Fibroblast of the aortic adventitia (primary cell): ENCODE data around the gene SAE1. TPM values are rescaled to one million over a fixed set of nuclear protein-coding genes. Genes with fewer than 3 reads are reported as not detected.

Source experiments
- DNase-seq: peaks from one replicate; pipeline ENCODE4 v3.0.0-alpha.2; 2010; ENCODE audit warnings: low read depth
- H3K4me3 ChIP-seq: 2 replicates; pipeline ENCODE4 v1.5.1; 2011; ENCODE audit warnings: low read depth, mild to moderate bottlenecking, control low read depth, low read length, moderate library complexity
- total RNA-seq: library from RNA; depleted of rRNA; stranded (reverse); fragments of >200 nt; gene quantifications from 2 replicates; pipeline ENCODE4 v1.2.3, GENCODE V29; 2012; ENCODE audit warnings: low replicate concordance
- TF ChIP-seq, protein P1 (sequence below): IDR thresholded peaks from 2 replicates; pipeline ENCODE4 v1.5.1; 2011; ENCODE audit warnings: mild to moderate bottlenecking, low read length, control low read depth, inconsistent platforms; ENCODE audit not compliant: insufficient read depth

SAE1 gene
- total RNA-seq, 1 donor: 140 TPM

DNA sequence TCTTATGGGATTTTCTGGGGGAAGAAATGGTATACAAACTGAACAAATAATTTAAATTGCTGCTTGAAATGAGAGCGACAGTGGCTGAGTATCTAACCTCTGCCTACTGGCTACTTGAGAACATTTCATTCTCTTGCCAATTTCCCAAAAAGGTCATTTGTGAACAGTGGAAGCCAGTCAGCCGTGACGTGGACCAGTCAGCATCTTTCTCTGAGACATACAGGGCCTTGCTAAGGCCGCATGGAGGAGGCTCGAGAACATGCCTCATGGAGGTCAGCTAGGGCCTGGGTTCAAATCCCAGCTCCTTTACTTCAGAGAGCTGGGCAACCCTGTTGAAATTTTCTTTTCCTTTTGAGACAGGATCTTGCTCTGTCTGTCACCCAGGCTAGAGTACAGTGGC, 37.4 kb upstream of the SAE1 start:
- TF ChIP-seq, protein P1, sequence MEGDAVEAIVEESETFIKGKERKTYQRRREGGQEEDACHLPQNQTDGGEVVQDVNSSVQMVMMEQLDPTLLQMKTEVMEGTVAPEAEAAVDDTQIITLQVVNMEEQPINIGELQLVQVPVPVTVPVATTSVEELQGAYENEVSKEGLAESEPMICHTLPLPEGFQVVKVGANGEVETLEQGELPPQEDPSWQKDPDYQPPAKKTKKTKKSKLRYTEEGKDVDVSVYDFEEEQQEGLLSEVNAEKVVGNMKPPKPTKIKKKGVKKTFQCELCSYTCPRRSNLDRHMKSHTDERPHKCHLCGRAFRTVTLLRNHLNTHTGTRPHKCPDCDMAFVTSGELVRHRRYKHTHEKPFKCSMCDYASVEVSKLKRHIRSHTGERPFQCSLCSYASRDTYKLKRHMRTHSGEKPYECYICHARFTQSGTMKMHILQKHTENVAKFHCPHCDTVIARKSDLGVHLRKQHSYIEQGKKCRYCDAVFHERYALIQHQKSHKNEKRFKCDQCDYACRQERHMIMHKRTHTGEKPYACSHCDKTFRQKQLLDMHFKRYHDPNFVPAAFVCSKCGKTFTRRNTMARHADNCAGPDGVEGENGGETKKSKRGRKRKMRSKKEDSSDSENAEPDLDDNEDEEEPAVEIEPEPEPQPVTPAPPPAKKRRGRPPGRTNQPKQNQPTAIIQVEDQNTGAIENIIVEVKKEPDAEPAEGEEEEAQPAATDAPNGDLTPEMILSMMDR: no peak
- DNase-seq: no peak
- no peak overlapping the region for H3K4me3 ChIP-seq

DNA sequence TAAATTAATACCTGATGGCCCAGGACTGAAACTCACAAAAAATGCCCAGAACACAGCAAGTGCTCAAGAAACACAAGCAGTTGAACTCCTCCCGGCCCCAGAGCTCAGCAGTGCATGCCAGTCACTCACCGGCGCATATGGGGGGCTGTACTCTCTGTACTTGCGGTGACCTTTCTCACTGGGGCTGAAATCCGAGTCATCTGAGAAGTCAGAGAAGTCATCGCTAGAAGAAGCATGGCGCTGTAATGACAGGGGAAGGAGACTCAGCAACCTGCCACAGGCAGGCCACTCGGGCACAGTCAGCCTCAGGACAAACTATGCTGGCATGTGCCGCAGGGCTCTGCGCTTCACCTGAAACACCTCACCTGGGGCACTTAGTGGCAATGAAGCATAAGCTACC, 36.8 kb upstream of the SAE1 start:
- TF ChIP-seq, protein P1: no peak
- H3K4me3 ChIP-seq: no peak overlapping the region
- DNase-seq: no peak

DNA sequence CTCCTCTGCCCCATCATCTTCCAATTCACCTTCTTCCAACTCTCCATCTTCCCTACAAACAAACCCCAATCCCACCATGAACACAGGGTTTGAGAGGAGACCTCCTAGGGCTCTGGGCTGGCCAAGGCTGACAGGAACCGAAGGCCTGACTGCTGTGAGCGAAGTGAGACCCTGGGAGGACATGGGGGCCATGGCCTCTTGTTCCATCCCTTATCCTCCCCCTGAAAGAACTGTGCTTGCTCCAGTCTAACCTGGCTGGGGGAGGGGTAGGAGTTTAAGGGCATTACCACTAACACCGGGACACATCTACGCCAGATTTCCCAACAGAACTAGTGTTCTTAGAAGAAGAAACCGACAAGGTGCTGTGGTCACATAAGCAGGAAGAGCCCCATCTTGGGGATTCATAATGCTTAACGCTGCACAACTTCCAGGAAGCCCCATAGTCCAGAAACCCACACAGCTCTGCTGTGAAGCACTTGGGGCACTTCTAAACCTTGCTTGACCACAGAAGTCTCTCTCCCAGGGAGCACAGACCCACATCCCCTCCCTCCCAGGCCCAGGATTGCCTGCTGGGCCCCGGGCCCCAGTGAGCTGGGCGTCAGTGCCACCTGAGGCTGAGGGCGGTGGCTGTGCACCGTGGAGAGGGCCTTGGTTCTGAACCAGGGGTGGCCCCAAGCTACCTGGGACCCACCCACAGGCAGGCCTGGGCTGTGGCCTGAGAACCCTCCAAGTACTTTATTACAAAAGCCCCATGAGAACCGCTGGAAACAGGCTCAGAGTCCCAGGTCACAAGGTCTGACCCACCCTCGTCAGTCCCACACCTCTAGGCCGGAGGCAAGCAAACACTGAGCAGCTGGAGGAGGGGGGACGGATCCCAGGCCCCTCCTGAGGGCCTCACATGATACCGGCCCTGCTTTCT, 35.8 kb upstream of the SAE1 start:
- TF ChIP-seq, protein P1: no peak
- DNase-seq: no peak
- no peak overlapping the region for H3K4me3 ChIP-seq

DNA sequence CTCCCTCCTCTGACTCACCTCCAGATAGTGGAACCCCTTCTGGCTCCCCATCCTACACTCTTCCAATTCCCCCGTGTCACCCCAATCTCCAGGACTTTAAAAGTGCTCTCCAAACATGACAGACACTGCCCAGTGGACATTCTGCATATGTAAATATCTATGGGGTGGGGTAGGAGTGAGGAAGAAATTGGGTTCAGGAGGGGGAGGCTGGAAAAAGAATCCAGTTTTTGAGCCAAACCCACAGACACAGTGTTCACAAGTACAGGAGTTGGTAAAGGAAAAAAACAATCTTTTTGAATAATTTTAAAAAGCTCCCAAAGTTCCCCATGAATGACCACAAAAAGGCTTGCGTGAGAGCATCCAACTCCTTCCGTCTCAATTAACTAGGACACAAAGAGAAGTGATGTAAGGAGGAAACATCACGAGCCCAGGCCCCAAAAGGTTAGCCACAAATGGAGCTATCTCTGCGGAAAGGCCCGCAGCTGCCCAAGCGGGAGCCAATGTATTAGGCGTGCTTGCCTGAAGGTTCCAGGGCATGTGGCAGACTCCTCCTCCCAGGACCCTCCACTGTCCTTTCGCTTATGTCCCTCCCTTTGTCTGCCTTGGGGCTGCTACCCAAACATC, 35.0 kb upstream of the SAE1 start:
- TF ChIP-seq, protein P1: no peak
- peak; percentile 76 for DNase-seq
- H3K4me3 ChIP-seq: no peak overlapping the region

DNA sequence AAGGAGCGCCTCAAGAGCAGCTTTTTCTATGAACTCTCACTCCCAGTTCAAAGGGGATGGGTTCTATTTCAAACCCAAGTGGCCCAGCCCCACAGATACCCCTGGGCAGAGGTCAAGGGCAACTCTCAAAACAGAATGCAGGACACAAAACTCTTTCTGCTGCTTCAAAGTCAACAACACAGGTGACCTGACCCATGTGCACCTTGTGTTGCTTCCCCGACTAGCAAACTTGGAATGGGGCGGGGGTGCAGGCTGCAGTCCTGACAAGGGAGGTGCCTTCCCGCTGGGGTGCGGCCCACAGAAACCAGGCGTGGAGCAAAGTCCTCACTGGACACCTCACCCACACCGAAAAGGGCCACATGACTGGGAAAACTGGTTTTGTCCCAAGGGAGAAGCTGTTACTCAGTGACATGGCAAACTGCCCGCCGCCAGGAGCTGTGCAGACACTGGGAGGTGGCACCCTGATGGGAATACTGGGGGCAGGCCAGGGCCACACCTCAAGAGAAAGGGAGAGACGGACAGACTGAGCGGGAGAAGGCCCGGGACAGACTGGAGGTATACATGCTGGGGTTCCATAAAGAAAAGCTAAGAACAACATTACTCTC, 34.4 kb upstream of the SAE1 start:
- no peak for DNase-seq
- H3K4me3 ChIP-seq: no peak overlapping the region
- TF ChIP-seq, protein P1: no peak

DNA sequence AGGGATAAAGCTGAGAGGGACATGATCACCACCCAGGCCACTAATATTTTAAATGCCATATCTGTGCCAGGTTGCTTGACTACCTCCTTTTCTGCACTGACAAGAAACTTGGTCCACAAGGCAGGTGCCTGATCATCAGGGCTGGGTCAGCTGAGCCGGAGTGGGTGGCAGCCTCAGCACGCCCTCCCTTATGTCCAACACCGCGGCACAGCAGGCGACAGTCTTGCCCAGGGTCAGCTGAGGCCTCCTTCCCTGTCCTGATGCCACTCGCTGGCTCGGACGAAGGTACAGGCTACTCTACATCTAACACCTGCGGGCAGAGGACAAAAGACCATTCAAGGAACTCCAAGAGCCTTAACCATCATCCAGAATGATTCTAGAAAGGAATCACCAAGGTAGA, 33.9 kb upstream of the SAE1 start:
- DNase-seq: no peak
- no peak overlapping the region for H3K4me3 ChIP-seq
- TF ChIP-seq, protein P1: no peak
